HepG2 (cell line): Measurements from ENCODE around the gene UBL5. TPM values are rescaled to one million over a fixed set of nuclear protein-coding genes. Genes with fewer than 3 reads are reported as not detected.

ENCODE experiments used
- ATAC-seq: fragments of 200-7000 bp; cut with Tn5 transposase; 3 replicates; pipeline ENCODE4 v1.9.1; 2020; ENCODE audit warnings: mild to moderate bottlenecking, moderate library complexity
- BruUV-seq: library from RNA; stranded (reverse); fragments of 400-500 nt; replicated peaks from 2 replicates; lab custom pipeline; 2021; lab: Mats Ljungman, UMichigan
- CTCF ChIA-PET: fragments of 300-600 bp; formaldehyde crosslinking; extraction: SDS; loops from one replicate; lab custom pipeline; 2021; ENCODE audit warnings: low total read pairs, inconsistent platforms, low intra/inter-chr PET ratio; lab: Yijun Ruan, JAX
- POLR2A ChIA-PET: fragments of 350-600 bp; sonication (Branson Sonifier 250); formaldehyde crosslinking; loops from one replicate; lab custom pipeline; 2020; ENCODE audit warnings: antibody characterized with exemption, inconsistent platforms; lab: Yijun Ruan, JAX
- DNase-seq: peaks from one replicate; pipeline ENCODE4 v3.0.0-alpha.2; 2015; ENCODE audit warnings: low spot score
- FAIRE-seq: peaks from 3 replicates; lab custom pipeline; 2011; peaks lifted over from hg19 to GRCh38; lab: Jason Lieb, UNC
- H2AFZ ChIP-seq: one replicate; pipeline ENCODE4 v1.6.1; 2011; ENCODE audit warnings: low read length, inconsistent platforms
- H3K27ac ChIP-seq: fragments of 300-600 bp; 3 replicates; pipeline ENCODE4 v1.8.0; 2011; ENCODE audit warnings: mixed run types, mild to moderate bottlenecking, mixed read lengths, low read length, inconsistent platforms; ENCODE audit not compliant: insufficient read depth; ENCODE audit errors: extremely low read length
- H3K27me3 ChIP-seq, 2 experiments: fragments of 200-600 bp in 1 of 2; 2 replicates in 1 of 2; 3 replicates in 1 of 2; pipeline versions ENCODE4 v1.6.0 to v1.8.0; 2011; ENCODE audit warnings: low read length in 2 of 2, mild to moderate bottlenecking in 2 of 2, moderate library complexity in 2 of 2, inconsistent platforms in 1 of 2; ENCODE audit not compliant: insufficient read depth in 2 of 2, control insufficient read depth in 1 of 2
- H3K36me3 ChIP-seq, 2 experiments: fragments of 200-600 bp in 1 of 2; replicated peaks in 1 of 2; 2 replicates in 1 of 2; 3 replicates in 1 of 2; pipeline versions ENCODE4 v1.5.1 to v1.8.0; 2011; ENCODE audit warnings: low read length in 2 of 2, inconsistent platforms in 1 of 2; ENCODE audit not compliant: insufficient read depth in 2 of 2, control insufficient read depth in 1 of 2
- H3K4me1 ChIP-seq: 2 replicates; pipeline ENCODE4 v1.5.1; 2012; ENCODE audit warnings: low read length, inconsistent platforms; ENCODE audit not compliant: insufficient read depth
- H3K4me2 ChIP-seq: 2 replicates; pipeline ENCODE4 v1.6.0; 2011; ENCODE audit warnings: low read depth, low read length, inconsistent platforms
- H3K4me3 ChIP-seq, 3 experiments: fragments of 200-600 bp in 1 of 3; sonication (generic), shearing (Covaris generic) in 1 of 3; replicated peaks in 1 of 3; 2 replicates each; pipeline ENCODE4 v1.5.1; 2011 to 2016; ENCODE audit warnings: low read length in 3 of 3, inconsistent platforms in 2 of 3, low read depth in 2 of 3, mild to moderate bottlenecking in 2 of 3, control low read depth in 1 of 3, mixed read lengths in 1 of 3; ENCODE audit not compliant: insufficient read depth in 1 of 3
- H3K79me2 ChIP-seq: one replicate; pipeline ENCODE4 v1.6.1; 2011; ENCODE audit warnings: low read length, inconsistent platforms; ENCODE audit not compliant: insufficient read depth
- H3K9ac ChIP-seq: 2 replicates; pipeline ENCODE4 v1.6.0; 2011; ENCODE audit warnings: mild to moderate bottlenecking, low read depth, low read length, inconsistent platforms; ENCODE audit not compliant: insufficient read depth
- H3K9me3 ChIP-seq: 2 replicates; pipeline ENCODE4 v1.5.1; 2012; ENCODE audit warnings: mild to moderate bottlenecking, low read length
- H4K20me1 ChIP-seq: 2 replicates; pipeline ENCODE4 v1.6.0; 2011; ENCODE audit warnings: inconsistent platforms, mild to moderate bottlenecking, low read length, moderate library complexity; ENCODE audit not compliant: insufficient read depth
- ELF3 ChIP-seq: IDR thresholded peaks from 2 replicates; pipeline ENCODE4 v1.6.1; 2016; ENCODE audit warnings: missing genetic modification reagents, missing compliant biosample characterization
- SMAD3 ChIP-seq: sonication (generic); formaldehyde crosslinking; IDR thresholded peaks from 2 replicates; pipeline ENCODE4 v1.4.0; 2020; ENCODE audit warnings: missing genetic modification reagents
- SP1 ChIP-seq, 2 experiments: fragments of 450-650 bp in 1 of 2; sonication (generic) in 1 of 2; formaldehyde crosslinking in 1 of 2; IDR thresholded peaks; 2 replicates each; pipeline versions ENCODE4 v1.4.0 to v1.6.1; 2016 to 2020; ENCODE audit warnings: missing genetic modification reagents in 1 of 2
- SSRP1 ChIP-seq: IDR thresholded peaks from 2 replicates; pipeline ENCODE4 v1.6.1; 2016; ENCODE audit warnings: control low read depth
- TAF15 ChIP-seq: fragments of 200-400 bp; formaldehyde crosslinking; IDR thresholded peaks from one replicate; pipeline ENCODE4 v1.6.1; 2018; ENCODE audit warnings: mild to moderate bottlenecking, low read depth, low read length; ENCODE audit not compliant: poor library complexity, severe bottlenecking
- ZNF329 ChIP-seq: sonication (generic); formaldehyde crosslinking; IDR thresholded peaks from 2 replicates; pipeline ENCODE4 v1.9.0; 2021; ENCODE audit warnings: low read depth, mild to moderate bottlenecking, missing genetic modification reagents
- WGBS: methylation state at CpG from one replicate; pipeline ENCODE4 v1.1.6; 2017; ENCODE audit warnings: low lambda C conversion rate; 5-methylcytosine and 5-hydroxymethylcytosine counted together
- in situ Hi-C: cut with HindIII; loops from 2 replicates; pipeline ENCODE4 v1.10.0; 2017; ENCODE audit warnings: low pct_unique_long_range_greater_than_20kb; ENCODE audit not compliant: extremely low pct_ligation_motif_present
- intact Hi-C: fragments of 100-400 bp; cut with micrococcal nuclease; formaldehyde crosslinking; loops from one replicate; pipeline ENCODE4 v1.10.0; 2022; ENCODE audit not compliant: unreplicated experiment
- polyA plus RNA-seq, 8 experiments: library from polyadenylated mRNA; depleted of rRNA in 3 of 8; stranded (reverse) in 7 of 8; unstranded in 1 of 8; fragments of >200 nt; fragmentation: Illumina TruSeq in 4 of 8; extraction: Trizol in 4 of 8; gene quantifications; 2 replicates each; pipeline versions ENCODE4 v1.2.1 to v1.2.3, GENCODE V29; 2011 to 2016; ENCODE audit warnings: low read depth in 4 of 8, missing spikeins in 1 of 8, mixed read lengths in 1 of 8; ENCODE audit not compliant: insufficient read depth in 1 of 8
- total RNA-seq, 5 experiments: library from RNA; depleted of rRNA; stranded (reverse); fragments of >200 nt; fragmentation: Illumina TruSeq; extraction: Trizol; gene quantifications; 2 replicates each; pipeline ENCODE4 v1.2.3, GENCODE V29; 2016; ENCODE audit warnings: low read depth in 1 of 5
- TF ChIP-seq, protein P1 (sequence below): sonication (generic); formaldehyde crosslinking; IDR thresholded peaks from 2 replicates; pipeline ENCODE4 v1.5.0; 2020; ENCODE audit warnings: missing genetic modification reagents, mild to moderate bottlenecking, borderline replicate concordance
- TF ChIP-seq, protein P2 (sequence below): sonication (generic); formaldehyde crosslinking; IDR thresholded peaks from 2 replicates; pipeline ENCODE4 v1.5.0; 2020; ENCODE audit warnings: mild to moderate bottlenecking, missing genetic modification reagents
- TF ChIP-seq, protein P3 (sequence below): sonication (generic); formaldehyde crosslinking; IDR thresholded peaks from 2 replicates; pipeline ENCODE4 v1.4.0; 2020; ENCODE audit warnings: missing genetic modification reagents

UBL5 gene
- total and polyA plus RNA-seq, 2 of the 13 experiments (the other 11 are each of a cell fraction or from before 2014, with no cell fraction given), result 373 to 487 TPM

DNA sequence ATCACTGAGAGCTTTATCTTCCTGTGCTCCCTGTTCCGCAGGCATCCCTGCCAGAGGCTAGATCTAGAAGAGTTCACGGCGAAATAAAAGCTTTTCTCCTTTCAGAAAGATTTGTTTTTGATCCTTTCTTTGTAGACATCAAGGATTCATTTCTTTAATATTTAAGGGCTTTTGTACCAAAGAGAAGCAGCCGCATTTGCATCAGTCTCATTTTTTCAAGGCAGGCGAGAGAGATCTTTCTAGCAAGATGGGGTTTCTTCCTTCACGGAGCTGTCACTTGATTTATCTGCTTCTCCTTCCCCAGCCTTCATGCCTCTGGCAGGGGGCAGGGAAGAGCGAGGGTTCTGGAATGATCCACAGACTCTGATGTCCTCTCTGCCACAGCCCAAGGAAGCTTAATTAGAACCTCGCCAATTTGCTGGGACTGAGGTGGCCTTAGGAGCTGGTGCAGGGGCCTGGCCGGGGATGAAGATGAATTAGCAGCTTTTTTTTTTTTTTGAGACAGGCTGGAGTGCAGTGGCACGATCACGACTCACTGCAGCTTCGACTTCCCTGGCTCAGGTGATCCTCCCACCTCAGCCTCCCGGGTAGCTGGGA lies 47.4 kb downstream of the UBL5 start:
- intact Hi-C loops (no loop called here), in situ Hi-C loops (no loop called here)
- FAIRE-seq (no peak), ATAC-seq (no peak), DNase-seq (no peak)
- Histone ChIP-seq H3K4me1 (peaks cover 17% of the 10 kb centered on the region), H3K27ac (no peak overlapping the region), H3K9me3 (no peaks in the 10 kb centered on the region), H3K4me3 (no peak overlapping the region), H3K4me2 (no peak overlapping the region), H3K27me3 (peaks cover 0 to 3% of the 10 kb centered on the region in 2 experiments; a peak in 2 of 5 replicates), H3K79me2 (no peaks in the 10 kb centered on the region), H3K9ac (no peak overlapping the region), H4K20me1 (no peaks in the 10 kb centered on the region), H3K36me3 (no peaks in the 10 kb centered on the region), H2AFZ (no peak overlapping the region)
- no TSS peak for BruUV-seq
- CTCF ChIA-PET, result no interaction called here
- POLR2A ChIA-PET, result no interaction called here
- TF ChIP-seq, protein P1, sequence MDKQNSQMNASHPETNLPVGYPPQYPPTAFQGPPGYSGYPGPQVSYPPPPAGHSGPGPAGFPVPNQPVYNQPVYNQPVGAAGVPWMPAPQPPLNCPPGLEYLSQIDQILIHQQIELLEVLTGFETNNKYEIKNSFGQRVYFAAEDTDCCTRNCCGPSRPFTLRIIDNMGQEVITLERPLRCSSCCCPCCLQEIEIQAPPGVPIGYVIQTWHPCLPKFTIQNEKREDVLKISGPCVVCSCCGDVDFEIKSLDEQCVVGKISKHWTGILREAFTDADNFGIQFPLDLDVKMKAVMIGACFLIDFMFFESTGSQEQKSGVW (CRISPR knock-in tag), result no peak
- TF ChIP-seq SP1 (IDR thresholded peaks at IDR 0.05) (no peak), SP1 (CRISPR knock-in tag; IDR thresholded peaks at IDR 0.05) (no peak), SMAD3 (no peak), TAF15 (no peak), SSRP1 (CRISPR knock-in tag) (no peak), ZNF329 (CRISPR knock-in tag) (no peak), ELF3 (CRISPR knock-in tag) (no peak)
- TF ChIP-seq, protein P2, sequence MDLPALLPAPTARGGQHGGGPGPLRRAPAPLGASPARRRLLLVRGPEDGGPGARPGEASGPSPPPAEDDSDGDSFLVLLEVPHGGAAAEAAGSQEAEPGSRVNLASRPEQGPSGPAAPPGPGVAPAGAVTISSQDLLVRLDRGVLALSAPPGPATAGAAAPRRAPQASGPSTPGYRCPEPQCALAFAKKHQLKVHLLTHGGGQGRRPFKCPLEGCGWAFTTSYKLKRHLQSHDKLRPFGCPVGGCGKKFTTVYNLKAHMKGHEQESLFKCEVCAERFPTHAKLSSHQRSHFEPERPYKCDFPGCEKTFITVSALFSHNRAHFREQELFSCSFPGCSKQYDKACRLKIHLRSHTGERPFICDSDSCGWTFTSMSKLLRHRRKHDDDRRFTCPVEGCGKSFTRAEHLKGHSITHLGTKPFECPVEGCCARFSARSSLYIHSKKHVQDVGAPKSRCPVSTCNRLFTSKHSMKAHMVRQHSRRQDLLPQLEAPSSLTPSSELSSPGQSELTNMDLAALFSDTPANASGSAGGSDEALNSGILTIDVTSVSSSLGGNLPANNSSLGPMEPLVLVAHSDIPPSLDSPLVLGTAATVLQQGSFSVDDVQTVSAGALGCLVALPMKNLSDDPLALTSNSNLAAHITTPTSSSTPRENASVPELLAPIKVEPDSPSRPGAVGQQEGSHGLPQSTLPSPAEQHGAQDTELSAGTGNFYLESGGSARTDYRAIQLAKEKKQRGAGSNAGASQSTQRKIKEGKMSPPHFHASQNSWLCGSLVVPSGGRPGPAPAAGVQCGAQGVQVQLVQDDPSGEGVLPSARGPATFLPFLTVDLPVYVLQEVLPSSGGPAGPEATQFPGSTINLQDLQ (CRISPR knock-in tag), result no peak
- TF ChIP-seq, protein P3, sequence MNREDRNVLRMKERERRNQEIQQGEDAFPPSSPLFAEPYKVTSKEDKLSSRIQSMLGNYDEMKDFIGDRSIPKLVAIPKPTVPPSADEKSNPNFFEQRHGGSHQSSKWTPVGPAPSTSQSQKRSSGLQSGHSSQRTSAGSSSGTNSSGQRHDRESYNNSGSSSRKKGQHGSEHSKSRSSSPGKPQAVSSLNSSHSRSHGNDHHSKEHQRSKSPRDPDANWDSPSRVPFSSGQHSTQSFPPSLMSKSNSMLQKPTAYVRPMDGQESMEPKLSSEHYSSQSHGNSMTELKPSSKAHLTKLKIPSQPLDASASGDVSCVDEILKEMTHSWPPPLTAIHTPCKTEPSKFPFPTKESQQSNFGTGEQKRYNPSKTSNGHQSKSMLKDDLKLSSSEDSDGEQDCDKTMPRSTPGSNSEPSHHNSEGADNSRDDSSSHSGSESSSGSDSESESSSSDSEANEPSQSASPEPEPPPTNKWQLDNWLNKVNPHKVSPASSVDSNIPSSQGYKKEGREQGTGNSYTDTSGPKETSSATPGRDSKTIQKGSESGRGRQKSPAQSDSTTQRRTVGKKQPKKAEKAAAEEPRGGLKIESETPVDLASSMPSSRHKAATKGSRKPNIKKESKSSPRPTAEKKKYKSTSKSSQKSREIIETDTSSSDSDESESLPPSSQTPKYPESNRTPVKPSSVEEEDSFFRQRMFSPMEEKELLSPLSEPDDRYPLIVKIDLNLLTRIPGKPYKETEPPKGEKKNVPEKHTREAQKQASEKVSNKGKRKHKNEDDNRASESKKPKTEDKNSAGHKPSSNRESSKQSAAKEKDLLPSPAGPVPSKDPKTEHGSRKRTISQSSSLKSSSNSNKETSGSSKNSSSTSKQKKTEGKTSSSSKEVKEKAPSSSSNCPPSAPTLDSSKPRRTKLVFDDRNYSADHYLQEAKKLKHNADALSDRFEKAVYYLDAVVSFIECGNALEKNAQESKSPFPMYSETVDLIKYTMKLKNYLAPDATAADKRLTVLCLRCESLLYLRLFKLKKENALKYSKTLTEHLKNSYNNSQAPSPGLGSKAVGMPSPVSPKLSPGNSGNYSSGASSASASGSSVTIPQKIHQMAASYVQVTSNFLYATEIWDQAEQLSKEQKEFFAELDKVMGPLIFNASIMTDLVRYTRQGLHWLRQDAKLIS (CRISPR knock-in tag), result no peak
- WGBS, result 22% methylated on average over 13 of the region's 13 CpGs
